ENCODE results near the gene KCNIP4. TPM values are rescaled to one million over a fixed set of nuclear protein-coding genes. Genes with fewer than 3 reads are reported as not detected.

Gene KCNIP4
- total and polyA plus RNA-seq, 2 donors (not counting 3 experiments of a cell fraction or from before 2014, with no cell fraction given): not detected

- no peak for DNase-seq (ENCODE audit: low read depth, low spot score)
- Histone ChIP-seq H3K9ac (replicated peaks; ENCODE audit: extremely low read depth, insufficient read depth, low read length) (no peak overlapping the region), H3K4me2 (ENCODE audit: insufficient read depth, low read length) (no peak overlapping the region), H3K36me3 (ENCODE audit: control insufficient read depth in 2 of 2, extremely low read depth in 1 of 2, insufficient read depth in 2 of 2, low read length in 2 of 2) (no peaks in the 10 kb centered on the region), H4K20me1 (replicated peaks; ENCODE audit: control insufficient read depth, extremely low read depth, insufficient read depth, low read length) (no peaks in the 10 kb centered on the region), H3K4me3 (replicated peaks in 1 of 3; ENCODE audit: insufficient read depth in 1 of 3, low read depth in 1 of 3, low read length in 3 of 3) (no peak overlapping the region), H2AFZ (ENCODE audit: low read depth, low read length) (no peak overlapping the region), H3K9me1 (replicated peaks; ENCODE audit: control insufficient read depth, extremely low read depth, insufficient read depth, low read length) (no peaks in the 10 kb centered on the region), H3K27ac (ENCODE audit: insufficient read depth, low read depth, low read length) (no peak overlapping the region), H3K4me1 (ENCODE audit: control insufficient read depth, extremely low read depth, insufficient read depth, low read length) (no peaks in the 10 kb centered on the region), H3K79me2 (ENCODE audit: control insufficient read depth, insufficient read depth, low read length) (no peaks in the 10 kb centered on the region), H3K9me3 (replicated peaks; ENCODE audit: control insufficient read depth, insufficient read depth, low read length) (no peaks in the 10 kb centered on the region), H3K27me3 (ENCODE audit: control insufficient read depth in 2 of 2, insufficient read depth in 2 of 2, low read length in 2 of 2) (no peaks in the 10 kb centered on the region)
- BruUV-seq (replicated peaks): no TSS peak
- CTCF ChIA-PET: interaction anchor here (0.9 kb wide), 1 partner anchor 8 kb away, joined by 3 read pairs; no protein-coding TSS in a partner anchor
- POLR2A ChIA-PET: no interaction called here
- dilution Hi-C loops (cut with MboI; ENCODE audit: extremely low pct_ligation_motif_present, low sequenced_read_pairs): no loop called here
- TF ChIP-seq GATA2 (IDR thresholded peaks at IDR 0.05; ENCODE audit: insufficient read depth, insufficient read length, low read depth, low read length) (no peak), JUN (IDR thresholded peaks at IDR 0.05; ENCODE audit: borderline replicate concordance, insufficient read depth, insufficient read length, low read depth) (no peak), POLR2AphosphoS5 (IDR thresholded peaks at IDR 0.05; ENCODE audit: insufficient read depth, low read depth, low read length) (no peak), MYC (IDR thresholded peaks at IDR 0.05; ENCODE audit: low read depth, low read length) (no peak), CTCF (IDR thresholded peaks at IDR 0.05; ENCODE audit: extremely low read depth in 1 of 2, insufficient read depth in 1 of 2, low read depth in 1 of 2, low read length in 2 of 2) (no peak), POLR2A (IDR thresholded peaks at IDR 0.05; ENCODE audit: low read depth, low read length) (no peak), MAX (IDR thresholded peaks at IDR 0.05; ENCODE audit: insufficient read depth, insufficient read length) (no peak), FOS (IDR thresholded peaks at IDR 0.05; ENCODE audit: borderline replicate concordance, insufficient read depth, low read length) (no peak), EZH2 (IDR thresholded peaks at IDR 0.05; ENCODE audit: borderline replicate concordance, low read depth, low read length, severe bottlenecking) (no peak)
- intact Hi-C loops (cut with micrococcal nuclease): no loop called here
- FAIRE-seq: no peak
These were observed 1053.4 kb downstream of the KCNIP4 start for GRCh38 chr4:20895208-20895607.

Measured in endothelial cell of umbilical vein (primary cell).